Suppressor macrophage (primary cell): Measurements from ENCODE around the gene TFCP2L1.

Source experiments
- DNase-seq, 4 experiments: peaks; one replicate each; pipeline ENCODE4 v3.0.0-alpha.2; 2020 to 2022

TFCP2L1 gene

DNA sequence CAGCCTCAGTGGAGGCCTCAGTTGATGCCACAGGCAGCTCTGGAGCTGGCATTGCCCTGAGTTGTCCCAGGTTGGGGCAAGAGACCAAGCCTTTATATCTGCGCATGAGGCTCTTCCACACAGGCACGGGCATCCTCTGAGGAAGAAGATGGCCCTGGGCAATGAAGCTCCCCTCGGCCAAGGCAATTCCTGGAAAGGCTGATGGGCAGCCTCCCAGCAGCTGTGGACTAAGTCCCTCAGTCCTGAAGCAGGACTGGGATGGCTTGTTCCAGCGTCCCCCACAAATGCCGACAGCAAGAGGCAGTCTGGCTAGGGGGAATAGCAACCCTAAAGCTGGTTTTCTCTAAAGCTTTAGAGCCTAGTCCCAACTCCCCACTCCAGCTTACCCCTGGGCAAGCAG is 90.0 kb downstream of the TFCP2L1 start:
- no peak for DNase-seq

GRCh38 chr2:121194626-121195025 is 90.4 kb downstream of the TFCP2L1 start:
- no peak for DNase-seq

- no peak for DNase-seq
Observed at GRCh38 chr2:121193185-121193584, 91.8 kb downstream of the TFCP2L1 start.

GRCh38 chr2:121192576-121192975 is 92.4 kb downstream of the TFCP2L1 start:
- DNase-seq = no peak

- no peak for DNase-seq
Observed at GRCh38 chr2:121191191-121192170, 93.5 kb downstream of the TFCP2L1 start.

GRCh38 chr2:121189661-121190381 is 95.2 kb downstream of the TFCP2L1 start:
- peak in 1 of 4 experiments; percentile 37 for DNase-seq

- DNase-seq = peak; percentile 34 to 69 (median 60)
Observed at GRCh38 chr2:121189011-121189410, 96.0 kb downstream of the TFCP2L1 start.

DNA sequence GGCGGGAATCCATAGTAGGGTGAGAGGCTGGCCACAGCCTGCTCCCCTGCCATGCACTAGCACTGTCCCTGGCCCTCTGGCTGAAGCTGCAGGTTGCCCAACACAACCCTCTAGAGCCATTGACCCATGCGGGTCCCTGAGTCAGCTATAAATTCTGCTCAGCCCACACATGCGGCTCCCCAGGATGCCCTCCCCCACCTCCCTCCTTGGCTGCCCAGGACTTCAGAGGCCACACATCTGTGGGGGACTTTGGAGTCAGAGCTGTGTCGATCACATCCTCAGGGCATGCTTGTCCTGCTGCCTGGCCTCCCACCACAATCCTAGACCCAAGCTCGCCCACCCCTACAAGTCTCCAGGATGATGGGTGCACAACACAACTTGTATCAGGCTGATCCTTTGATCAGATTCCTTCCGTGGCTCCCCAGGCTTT is 97.0 kb downstream of the TFCP2L1 start:
- peak in 3 of 4 experiments; percentile 25 to 37 (median 29) for DNase-seq

GRCh38 chr2:121187351-121187981 is 97.5 kb downstream of the TFCP2L1 start:
- no peak for DNase-seq

DNA sequence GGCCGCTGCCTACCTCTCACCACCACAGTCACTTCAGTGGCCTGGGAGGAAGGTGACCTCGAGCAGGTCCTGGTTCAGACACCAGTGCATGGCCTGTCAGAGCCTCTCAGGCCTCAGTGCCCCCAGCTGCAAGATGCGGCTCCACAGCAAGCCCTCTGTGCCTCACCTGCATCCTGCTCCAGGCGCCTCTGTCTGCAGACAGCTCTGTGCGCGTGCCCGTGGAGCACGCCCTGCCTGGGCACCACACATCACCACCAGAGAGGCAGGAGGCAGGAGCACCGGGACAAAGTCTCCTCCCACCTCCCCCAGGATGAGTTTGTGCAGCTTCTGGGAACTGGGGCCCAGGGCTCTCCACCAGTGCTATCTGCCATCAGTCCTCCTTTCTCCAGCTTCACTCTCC is 98.7 kb downstream of the TFCP2L1 start:
- no peak for DNase-seq

- DNase-seq = no peak
Observed at GRCh38 chr2:121185571-121186074, 99.4 kb downstream of the TFCP2L1 start.

- no peak for DNase-seq
Observed at GRCh38 chr2:121185111-121185510, 99.9 kb downstream of the TFCP2L1 start.

GRCh38 chr2:121184248-121184862 is 100.6 kb downstream of the TFCP2L1 start:
- DNase-seq = no peak

DNA sequence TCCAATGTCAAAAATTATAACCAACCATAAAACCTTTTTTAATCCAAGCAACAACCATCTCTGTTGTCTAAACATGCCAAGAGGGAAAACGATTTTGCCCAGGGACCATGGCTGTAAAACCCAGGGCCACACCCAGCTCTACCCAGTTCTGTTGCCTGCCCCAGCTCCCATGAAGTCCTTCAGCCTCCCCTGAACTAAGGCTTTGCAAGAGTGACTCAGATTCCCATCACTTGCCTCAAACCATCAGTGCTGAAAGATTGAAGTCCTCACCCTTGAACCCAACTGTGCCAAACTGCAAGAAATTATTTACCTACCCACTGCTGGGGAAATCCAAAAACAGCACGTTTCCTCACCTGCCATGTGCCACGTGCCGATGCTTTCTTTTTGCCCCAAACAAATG is 102.5 kb downstream of the TFCP2L1 start:
- no peak for DNase-seq

GRCh38 chr2:121179467-121179866 is 105.5 kb downstream of the TFCP2L1 start:
- no peak for DNase-seq

- no peak for DNase-seq
Observed at GRCh38 chr2:121178730-121179129, 106.3 kb downstream of the TFCP2L1 start.

DNA sequence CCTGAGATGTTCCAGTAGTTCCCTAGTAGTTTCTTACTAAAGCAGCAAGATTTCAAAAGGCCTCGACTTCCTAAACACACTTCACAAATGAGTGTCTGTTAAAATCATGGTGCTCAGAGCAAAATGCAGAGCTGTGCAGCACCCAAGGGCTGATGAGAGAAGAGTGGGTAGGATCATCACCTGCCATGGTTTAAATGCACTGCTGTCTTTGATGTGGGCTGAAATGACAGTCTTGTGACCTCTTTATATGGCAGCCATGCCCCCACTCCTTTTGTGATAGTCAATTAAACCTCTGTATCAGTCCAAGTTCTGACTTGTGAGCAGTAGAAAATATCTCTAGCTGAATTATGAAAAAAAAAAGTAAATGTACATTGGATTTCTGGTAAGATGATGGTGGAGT is 107.1 kb downstream of the TFCP2L1 start:
- DNase-seq = no peak

DNA sequence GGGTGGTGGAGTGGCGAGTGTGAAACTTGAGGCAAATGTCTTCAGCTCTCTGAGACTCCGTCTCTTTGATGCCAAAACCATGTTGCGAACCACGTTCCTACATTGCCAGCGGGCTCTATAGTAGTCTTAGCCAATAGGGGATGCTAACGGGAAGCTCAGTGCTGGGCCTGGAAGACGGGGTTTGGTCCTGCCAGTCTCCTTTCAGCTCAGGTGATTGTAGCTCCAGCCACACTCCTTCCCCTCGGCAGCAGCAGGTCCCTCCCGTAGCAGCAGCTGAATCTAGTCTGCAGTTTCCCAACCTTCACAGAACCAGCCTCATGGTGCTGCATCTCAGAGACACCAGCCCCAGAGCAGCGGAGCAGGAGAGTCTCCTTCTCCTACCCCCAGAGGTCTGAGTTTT is 109.7 kb downstream of the TFCP2L1 start:
- no peak for DNase-seq

GRCh38 chr2:121173806-121174205 is 111.2 kb downstream of the TFCP2L1 start:
- DNase-seq = no peak

- DNase-seq = no peak
Observed at GRCh38 chr2:121173112-121173511, 111.9 kb downstream of the TFCP2L1 start.

GRCh38 chr2:121172456-121172855 is 112.5 kb downstream of the TFCP2L1 start:
- no peak for DNase-seq

DNA sequence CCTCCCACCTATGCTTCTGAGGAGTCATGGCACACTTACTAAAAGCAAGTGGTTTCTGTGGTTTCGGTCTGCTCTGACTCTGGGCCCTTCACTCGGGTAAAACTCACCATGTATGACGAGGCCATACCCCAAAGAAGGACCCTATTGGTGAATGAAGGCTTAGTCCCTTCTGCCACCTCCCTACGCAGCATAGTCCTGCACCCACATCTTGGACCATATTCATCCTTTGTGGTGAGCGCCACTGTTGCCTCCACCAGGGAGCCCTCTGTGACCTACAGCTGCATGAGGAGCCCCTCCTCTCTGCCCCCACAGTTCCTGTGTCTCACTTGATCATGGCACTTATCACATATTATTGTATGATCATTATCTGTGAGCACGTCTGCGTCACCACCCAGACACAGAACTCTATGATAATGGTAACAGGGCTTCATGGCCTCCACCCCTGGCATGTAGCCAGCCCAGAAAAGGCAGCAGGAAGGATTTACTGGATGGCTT is 113.3 kb downstream of the TFCP2L1 start:
- DNase-seq = no peak
